Stomach (tissue), 9 donors: ENCODE results near the gene CRY2. TPM values are rescaled to one million over a fixed set of nuclear protein-coding genes. Genes with fewer than 3 reads are reported as not detected.

Experiments used
- DNase-seq, 2 donors: peaks; one replicate each; pipeline versions ENCODE4 v3.0.0 to v3.0.0-alpha.2; 2013 to 2019
- H3K27ac ChIP-seq, 5 donors: fragments of 200-600 bp in 4 of 5; sonication (generic) in 4 of 5; one replicate each; pipeline ENCODE4 v1.5.1; 2013 to 2019; ENCODE audit warnings: mild to moderate bottlenecking in 1 of 5, moderate library complexity in 1 of 5
- H3K27me3 ChIP-seq, 3 donors: fragments of 200-600 bp; sonication (generic); one replicate each; pipeline ENCODE4 v1.5.1; 2017 to 2019; ENCODE audit warnings: mixed run types in 1 of 3
- H3K36me3 ChIP-seq, 4 donors: fragments of 200-600 bp; sonication (generic); 1 replicate in 3 of 4; 2 replicates in 1 of 4; pipeline ENCODE4 v1.5.1; 2016 to 2019
- H3K4me1 ChIP-seq, 4 donors: fragments of 200-600 bp; sonication (generic); one replicate each; pipeline ENCODE4 v1.5.1; 2016 to 2019
- H3K4me3 ChIP-seq, 4 donors: fragments of 200-600 bp; sonication (generic) in 3 of 4; one replicate each; pipeline ENCODE4 v1.5.1; 2016 to 2019; ENCODE audit warnings: mild to moderate bottlenecking in 1 of 4
- H3K9me3 ChIP-seq, 4 donors: fragments of 200-600 bp; sonication (generic); one replicate each; pipeline ENCODE4 v1.5.1; 2016 to 2019
- CTCF ChIP-seq, 7 experiments: fragments of 450-650 bp in 4 of 7; fragments of 200-600 bp in 3 of 7; sonication (generic) in 3 of 7; IDR thresholded peaks; one replicate each; pipeline ENCODE4 v1.5.1; 2016 to 2019; ENCODE audit warnings: antibody characterized with exemption in 7 of 7, control low read depth in 2 of 7, mild to moderate bottlenecking in 1 of 7
- EP300 ChIP-seq: sonication (generic); formaldehyde crosslinking; IDR thresholded peaks from one replicate; pipeline ENCODE4 v1.6.1; 2017; ENCODE audit warnings: antibody characterized with exemption
- POLR2A ChIP-seq, 4 donors: fragments of 450-650 bp; IDR thresholded peaks; one replicate each; pipeline ENCODE4 v1.6.1; 2016; ENCODE audit warnings: antibody characterized with exemption in 4 of 4, control low read depth in 2 of 4, mild to moderate bottlenecking in 1 of 4, moderate library complexity in 1 of 4
- POLR2AphosphoS5 ChIP-seq, 3 donors: sonication (generic); formaldehyde crosslinking; IDR thresholded peaks; one replicate each; pipeline ENCODE4 v1.6.1; 2016; ENCODE audit warnings: antibody characterized with exemption in 3 of 3
- WGBS, 5 donors: extraction: QIAGEN DNeasy Blood & Tissue Kit in 3 of 5; methylation state at CpG; one replicate each; pipeline versions ENCODE4 v1.1.5 to v1.1.7; 2013 to 2018; 5-methylcytosine and 5-hydroxymethylcytosine counted together
- intact Hi-C: fragments of 100-400 bp; cut with DNase I; formaldehyde crosslinking; loops from one replicate; pipeline ENCODE4 v1.15.1; 2023; ENCODE audit warnings: low total_unique reads
- polyA plus RNA-seq, 3 donors: library from polyadenylated mRNA; stranded (reverse); fragments of 200-250 nt; gene quantifications; one replicate each; pipeline ENCODE4 v1.2.3, GENCODE V29; 2013
- total RNA-seq, 5 donors: library from RNA; depleted of rRNA; stranded (reverse); fragments of >200 nt; gene quantifications; one replicate each; pipeline versions ENCODE4 v1.1.0 to v1.2.3, GENCODE V29; 2014 to 2016
- donor health status: healthy with polysubstance abuse.
- donor health status: Bipolar disorder and iron deficiency.
- donor health status: healthy.

The CRY2 gene
- total and polyA plus RNA-seq, 8 donors, result 8.2 to 45.9 (median 27.2) TPM

GRCh38 chr11:45886816-45887520, 39.7 kb downstream of the CRY2 start:
- DNase-seq, result no peak
- no peak for TF ChIP-seq CTCF (IDR thresholded peaks at IDR 0.05)
- H3K4me3 ChIP-seq, result no peak overlapping the region
- H3K9me3 ChIP-seq, result no peaks in the 10 kb centered on the region
- intact Hi-C loops, result no loop called here
- H3K27me3 ChIP-seq, result peaks cover 0 to 10% (median 0%) of the 10 kb centered on the region in 3 donors
- 85 to 95% (median 89%) methylated on average over 4 of the region's 4 CpGs for WGBS, 5 donors
- H3K27ac ChIP-seq, result no peak overlapping the region
- H3K4me1 ChIP-seq, result peaks cover 5 to 21% (median 12%) of the 10 kb centered on the region in 4 donors
- H3K36me3 ChIP-seq, result peaks cover 6 to 17% (median 10%) of the 10 kb centered on the region in 4 donors

GRCh38 chr11:45887587-45887986, 40.3 kb downstream of the CRY2 start:
- Histone ChIP-seq H3K27ac (no peak overlapping the region), H3K4me1 (peaks cover 4 to 14% (median 12%) of the 10 kb centered on the region in 4 donors), H3K9me3 (no peaks in the 10 kb centered on the region), H3K4me3 (no peak overlapping the region), H3K36me3 (peaks cover 0 to 11% (median 4%) of the 10 kb centered on the region in 4 donors), H3K27me3 (peaks cover 0 to 10% (median 0%) of the 10 kb centered on the region in 3 donors)
- no peak for DNase-seq
- intact Hi-C loops, result no loop called here
- 92 to 94% (median 94%) methylated on average over 3 to 10 of the region's 10 CpGs for WGBS, 5 donors
- no peak for TF ChIP-seq CTCF (IDR thresholded peaks at IDR 0.05)

GRCh38 chr11:45889555-45889954, 42.3 kb downstream of the CRY2 start:
- 79 to 89% (median 87%) methylated on average over 8 of the region's 8 CpGs for WGBS, 5 donors
- H3K36me3 ChIP-seq, result no peaks in the 10 kb centered on the region
- H3K4me1 ChIP-seq, result peaks cover 4 to 13% (median 12%) of the 10 kb centered on the region in 4 donors
- intact Hi-C loops, result no loop called here
- H3K4me3 ChIP-seq, result no peak overlapping the region
- no peaks in the 10 kb centered on the region for H3K9me3 ChIP-seq
- TF ChIP-seq CTCF (IDR thresholded peaks at IDR 0.05) (no peak), POLR2AphosphoS5 (IDR thresholded peaks at IDR 0.05) (no peak), POLR2A (IDR thresholded peaks at IDR 0.05) (no peak)
- peaks cover 0 to 24% (median 0%) of the 10 kb centered on the region in 3 donors for H3K27me3 ChIP-seq
- no peak for DNase-seq
- no peak overlapping the region for H3K27ac ChIP-seq

GRCh38 chr11:45889966-45890365, 42.7 kb downstream of the CRY2 start:
- 85 to 94% (median 92%) methylated on average over 9 of the region's 9 CpGs for WGBS, 5 donors
- intact Hi-C loops, result no loop called here

More at GRCh38 chr11:45889966-45890365, 42.7 kb downstream of the CRY2 start:
- no peak overlapping the region for H3K27ac ChIP-seq
- H3K9me3 ChIP-seq, result no peaks in the 10 kb centered on the region
- DNase-seq, result no peak
- peaks cover 4 to 12% (median 11%) of the 10 kb centered on the region in 4 donors for H3K4me1 ChIP-seq
- no peak overlapping the region for H3K4me3 ChIP-seq
- no peaks in the 10 kb centered on the region for H3K36me3 ChIP-seq
- peaks cover 0 to 28% (median 0%) of the 10 kb centered on the region in 3 donors for H3K27me3 ChIP-seq
- TF ChIP-seq POLR2A (IDR thresholded peaks at IDR 0.05) (no peak), EP300 (no peak), CTCF (IDR thresholded peaks at IDR 0.05) (no peak), POLR2AphosphoS5 (IDR thresholded peaks at IDR 0.05) (no peak)
